ENCODE results near the gene CERS5. TPM values are rescaled to one million over a fixed set of nuclear protein-coding genes. Genes with fewer than 3 reads are reported as not detected.

Gene CERS5
- total and polyA plus RNA-seq, 12 donors, result 19.4 to 110 (median 37.0) TPM

DNA sequence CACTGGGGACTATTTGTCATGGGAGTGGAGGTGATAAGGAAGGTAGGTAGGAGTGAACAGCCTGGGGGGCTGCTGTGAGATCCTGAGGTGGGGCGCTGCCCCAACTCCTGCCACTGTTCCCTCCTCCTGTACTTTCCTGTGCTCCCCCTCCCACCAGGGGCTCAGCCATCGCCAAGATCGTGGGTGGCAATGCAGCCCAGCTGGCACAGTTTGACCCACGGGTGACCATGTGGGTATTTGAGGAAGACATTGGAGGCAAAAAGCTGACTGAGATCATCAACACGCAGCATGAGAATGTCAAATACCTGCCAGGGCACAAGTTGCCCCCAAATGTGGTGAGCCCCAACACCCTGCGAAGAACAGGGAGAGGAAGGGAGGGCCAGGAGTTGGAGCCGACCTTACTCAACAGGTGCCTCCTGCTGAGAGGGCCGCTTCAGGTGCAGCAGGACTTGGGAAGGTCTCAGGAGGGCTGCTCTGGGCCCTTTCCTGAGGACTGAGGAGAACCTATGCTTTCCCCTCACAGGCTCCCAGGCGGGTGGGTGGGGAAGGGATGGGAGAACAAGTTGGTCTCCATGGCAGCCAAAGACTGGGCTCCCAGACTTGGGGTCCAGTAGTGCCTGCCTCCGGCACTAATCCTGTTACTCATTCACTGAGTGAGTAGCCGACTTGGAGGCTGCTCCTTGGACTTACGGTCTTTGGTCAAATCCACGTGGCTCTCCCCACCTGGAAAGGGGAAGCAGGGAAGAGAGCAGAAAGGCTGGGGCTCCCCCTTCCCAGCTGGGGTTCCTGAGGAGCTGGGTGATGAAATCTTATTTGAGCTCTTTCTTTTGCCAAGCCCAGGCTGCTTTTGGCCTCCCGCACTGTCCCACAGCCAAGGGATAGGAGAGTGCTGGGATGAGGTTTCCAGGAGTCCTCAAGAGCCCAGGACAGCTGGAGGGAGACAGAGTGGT lies 62.5 kb downstream of the CERS5 start:
- DNase-seq, result no peak

DNA sequence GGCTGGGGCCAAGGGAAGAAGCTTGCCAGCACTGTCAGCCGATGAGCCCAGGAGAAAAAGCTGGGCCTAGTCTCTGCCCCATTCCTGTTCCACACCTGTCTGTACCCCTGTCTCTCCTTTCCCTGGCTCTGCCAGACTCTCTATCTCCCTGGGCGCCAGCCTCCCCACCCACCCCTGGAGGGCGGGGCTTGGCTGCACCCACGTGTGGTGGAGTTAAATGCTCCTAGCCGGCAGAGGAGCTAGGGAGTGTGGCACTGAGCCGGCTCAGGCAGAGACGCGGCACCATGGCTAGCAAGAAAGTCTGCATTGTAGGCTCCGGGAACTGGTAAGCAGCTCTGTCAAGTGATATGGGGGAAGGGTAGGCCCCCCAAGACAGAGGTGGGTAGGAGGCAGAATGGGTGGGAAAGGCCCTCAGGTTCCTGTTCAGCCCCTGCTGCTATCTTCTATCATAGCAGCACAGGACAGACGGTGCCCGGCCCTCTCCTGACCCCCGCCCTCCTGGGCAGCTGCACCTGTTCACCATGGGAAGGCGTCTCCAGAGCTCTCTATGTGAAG lies 63.3 kb downstream of the CERS5 start, which contains the start of gene GPD1:
GPD1 (plus strand) TSS at position 242 of the 555 bp plus-strand sequence; CDS start at position 285, 43 bp downstream.
- H3K9me3 ChIP-seq (replicated peaks in 1 of 3), result no peaks in the 10 kb centered on the region
- TF ChIP-seq, protein P1, sequence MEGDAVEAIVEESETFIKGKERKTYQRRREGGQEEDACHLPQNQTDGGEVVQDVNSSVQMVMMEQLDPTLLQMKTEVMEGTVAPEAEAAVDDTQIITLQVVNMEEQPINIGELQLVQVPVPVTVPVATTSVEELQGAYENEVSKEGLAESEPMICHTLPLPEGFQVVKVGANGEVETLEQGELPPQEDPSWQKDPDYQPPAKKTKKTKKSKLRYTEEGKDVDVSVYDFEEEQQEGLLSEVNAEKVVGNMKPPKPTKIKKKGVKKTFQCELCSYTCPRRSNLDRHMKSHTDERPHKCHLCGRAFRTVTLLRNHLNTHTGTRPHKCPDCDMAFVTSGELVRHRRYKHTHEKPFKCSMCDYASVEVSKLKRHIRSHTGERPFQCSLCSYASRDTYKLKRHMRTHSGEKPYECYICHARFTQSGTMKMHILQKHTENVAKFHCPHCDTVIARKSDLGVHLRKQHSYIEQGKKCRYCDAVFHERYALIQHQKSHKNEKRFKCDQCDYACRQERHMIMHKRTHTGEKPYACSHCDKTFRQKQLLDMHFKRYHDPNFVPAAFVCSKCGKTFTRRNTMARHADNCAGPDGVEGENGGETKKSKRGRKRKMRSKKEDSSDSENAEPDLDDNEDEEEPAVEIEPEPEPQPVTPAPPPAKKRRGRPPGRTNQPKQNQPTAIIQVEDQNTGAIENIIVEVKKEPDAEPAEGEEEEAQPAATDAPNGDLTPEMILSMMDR (IDR thresholded peaks at IDR 0.05), result no peak
- TF ChIP-seq POLR2A (IDR thresholded peaks at IDR 0.05), result peak in 1 of 2 donors; percentile 72
- H3K36me3 ChIP-seq (replicated peaks in 1 of 2), result peaks cover 0 to 13% of the 10 kb centered on the region in 2 donors
- peak within 1 kb of the TSS in 1 of 5 donors; percentile 5 for H3K27ac ChIP-seq
- WGBS, 4 donors, result 22 to 29% (median 27%) methylated on average over 9 to 13 of the region's 13 CpGs
- intact Hi-C loops (cut with DNase I), result no loop called here
- DNase-seq, result peak; percentile 76 to 88 (median 81)
- no peak within 1 kb of the TSS for H3K4me3 ChIP-seq
- H3K4me1 ChIP-seq (replicated peaks in 1 of 2), result peaks cover 8 to 26% of the 10 kb centered on the region in 2 donors
- H3K27me3 ChIP-seq, result no peaks in the 10 kb centered on the region

More for the DNA sequence above, 62.5 kb downstream of the CERS5 start:
- TF ChIP-seq, protein P1 (IDR thresholded peaks at IDR 0.05), result no peak
- no peak for TF ChIP-seq POLR2A (IDR thresholded peaks at IDR 0.05)
- no peak overlapping the region for H3K27ac ChIP-seq
- H3K9me3 ChIP-seq (replicated peaks in 1 of 3), result no peaks in the 10 kb centered on the region
- intact Hi-C loops (cut with DNase I), result no loop called here
- H3K4me3 ChIP-seq, result no peak overlapping the region
- peaks cover 9 to 28% of the 10 kb centered on the region in 2 donors for H3K4me1 ChIP-seq (replicated peaks in 1 of 2)
- no peaks in the 10 kb centered on the region for H3K27me3 ChIP-seq
- 84 to 87% (median 86%) methylated on average over 9 to 14 of the region's 14 CpGs for WGBS, 4 donors
- H3K36me3 ChIP-seq (replicated peaks in 1 of 2), result peaks cover 0 to 4% of the 10 kb centered on the region in 2 donors

- no peak overlapping the region for H3K4me3 ChIP-seq
- H3K27me3 ChIP-seq, result no peaks in the 10 kb centered on the region
- 94 to 100% (median 95%) methylated on average over 2 of the region's 2 CpGs for WGBS, 4 donors
- peaks cover 8 to 26% of the 10 kb centered on the region in 2 donors for H3K4me1 ChIP-seq (replicated peaks in 1 of 2)
- no peak for DNase-seq
- TF ChIP-seq, protein P1 (IDR thresholded peaks at IDR 0.05), result no peak
- TF ChIP-seq POLR2A (IDR thresholded peaks at IDR 0.05), result no peak
- peak overlapping the region in 1 of 5 donors; percentile 5 for H3K27ac ChIP-seq
- no peaks in the 10 kb centered on the region for H3K9me3 ChIP-seq (replicated peaks in 1 of 3)
- intact Hi-C loops (cut with DNase I), result no loop called here
- peaks cover 0 to 18% of the 10 kb centered on the region in 2 donors for H3K36me3 ChIP-seq (replicated peaks in 1 of 2)
Observed at GRCh38 chr12:50103351-50103750, 63.8 kb downstream of the CERS5 start.

DNA sequence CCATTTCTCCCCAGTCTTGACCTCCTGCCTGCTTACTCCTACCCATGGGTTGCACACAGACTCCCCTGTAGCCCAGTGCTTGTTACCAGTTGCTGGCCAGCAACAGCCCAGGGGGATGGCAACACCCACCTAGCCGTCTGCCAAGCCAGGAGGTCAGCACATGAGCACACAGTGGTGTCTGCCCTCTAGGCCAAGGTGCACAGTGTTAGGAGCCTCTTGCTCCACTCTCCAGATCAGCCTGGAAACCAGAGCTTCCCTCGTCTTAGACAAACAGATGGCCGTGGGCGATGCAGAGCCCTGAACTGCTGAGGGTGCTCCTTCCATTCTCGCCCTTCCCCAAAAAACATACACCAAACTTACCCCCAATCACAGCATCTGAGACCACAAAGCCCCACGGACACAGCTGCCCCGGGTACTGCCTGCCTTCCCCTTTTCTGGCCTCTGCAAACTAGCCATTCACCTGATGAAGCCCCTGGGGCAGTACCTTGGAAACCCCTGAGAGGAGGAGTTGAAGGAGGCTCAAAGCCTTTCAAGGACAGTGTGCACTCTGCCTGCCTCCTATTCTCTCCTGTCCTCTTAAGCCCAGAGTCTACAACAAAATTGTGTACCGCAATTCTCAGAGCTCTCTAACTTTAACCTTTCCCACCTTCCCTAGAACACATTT lies 64.4 kb downstream of the CERS5 start:
- H3K9me3 ChIP-seq (replicated peaks in 1 of 3), result no peaks in the 10 kb centered on the region
- H3K4me1 ChIP-seq (replicated peaks in 1 of 2), result peaks cover 8 to 26% of the 10 kb centered on the region in 2 donors
- peak overlapping the region in 2 of 5 donors; percentile 5 to 53 for H3K27ac ChIP-seq
- DNase-seq, result peak in 1 of 7 donors; percentile 11
- H3K36me3 ChIP-seq (replicated peaks in 1 of 2), result peaks cover 0 to 23% of the 10 kb centered on the region in 2 donors
- intact Hi-C loops (cut with DNase I), result no loop called here
- WGBS, 4 donors, result 74 to 77% (median 77%) methylated on average over 5 to 8 of the region's 8 CpGs
- H3K4me3 ChIP-seq, result no peak overlapping the region
- H3K27me3 ChIP-seq, result no peaks in the 10 kb centered on the region
- no peak for TF ChIP-seq POLR2A (IDR thresholded peaks at IDR 0.05)
- TF ChIP-seq, protein P1 (IDR thresholded peaks at IDR 0.05), result no peak
